GM13977 (cell line): ENCODE results near the gene CSF3.

Source experiments
- DNase-seq: peaks from one replicate; pipeline ENCODE4 v3.0.0; 2012; ENCODE audit warnings: low spot score
- in situ Hi-C: fragments of 300-500 bp; cut with MboI; formaldehyde crosslinking; loops from one replicate; pipeline ENCODE4 v1.12.0; 2022; ENCODE audit warnings: low sequenced_read_pairs, low pct_unique_long_range_greater_than_20kb, mixed read lengths, inconsistent platforms; ENCODE audit not compliant: unreplicated experiment
- TF ChIP-seq, protein P1 (sequence below): IDR thresholded peaks from 2 replicates; pipeline ENCODE4 v1.5.1; 2012; ENCODE audit warnings: mild to moderate bottlenecking, control low read depth; ENCODE audit not compliant: insufficient read depth; ENCODE audit errors: extremely low read depth, missing control alignments

CSF3 gene

DNA sequence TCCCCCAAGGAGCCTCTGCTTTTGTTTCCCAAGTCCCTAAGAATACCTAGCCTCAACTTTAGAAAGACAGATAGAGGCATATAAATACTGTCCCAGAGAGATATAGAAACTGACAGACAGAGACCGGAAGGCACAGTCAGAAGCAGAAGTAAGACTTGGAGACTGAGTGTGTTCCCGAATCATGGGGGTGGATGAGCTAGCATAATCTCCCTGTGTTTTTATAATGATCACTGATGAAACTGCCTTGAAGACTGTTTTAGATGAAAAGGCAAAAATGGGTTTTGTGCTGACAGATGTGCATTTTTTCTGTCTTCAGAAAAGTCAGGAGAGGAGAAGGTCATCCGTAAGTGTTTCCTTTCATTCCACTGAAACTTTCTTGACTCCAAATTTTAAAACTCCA lies 43.0 kb upstream of the CSF3 start:
- no peak for DNase-seq
- in situ Hi-C loops = loop anchor here (10.0 kb wide), 1 partner anchor 337 kb away; the partner anchor contains the start of gene STARD3

DNA sequence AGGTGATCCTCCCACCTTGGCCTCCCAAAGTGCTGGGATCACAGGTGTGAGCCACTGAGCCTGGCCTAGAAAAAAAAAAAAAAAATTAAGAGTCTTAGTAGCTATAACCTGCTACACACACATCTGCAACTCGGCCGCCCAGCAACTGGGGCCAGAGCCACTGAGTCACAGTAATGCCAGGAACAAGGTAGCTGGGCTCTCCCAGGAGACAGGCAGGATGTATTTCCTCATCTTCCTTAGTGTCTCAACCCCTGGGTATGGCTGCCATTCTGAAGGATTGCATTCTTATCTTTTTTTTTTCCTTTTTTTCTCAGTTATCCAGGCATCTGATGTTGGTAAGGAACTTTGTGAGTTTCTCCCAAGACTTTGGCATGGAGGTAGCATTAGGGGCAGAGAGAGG lies 41.7 kb upstream of the CSF3 start:
- TF ChIP-seq, protein P1, sequence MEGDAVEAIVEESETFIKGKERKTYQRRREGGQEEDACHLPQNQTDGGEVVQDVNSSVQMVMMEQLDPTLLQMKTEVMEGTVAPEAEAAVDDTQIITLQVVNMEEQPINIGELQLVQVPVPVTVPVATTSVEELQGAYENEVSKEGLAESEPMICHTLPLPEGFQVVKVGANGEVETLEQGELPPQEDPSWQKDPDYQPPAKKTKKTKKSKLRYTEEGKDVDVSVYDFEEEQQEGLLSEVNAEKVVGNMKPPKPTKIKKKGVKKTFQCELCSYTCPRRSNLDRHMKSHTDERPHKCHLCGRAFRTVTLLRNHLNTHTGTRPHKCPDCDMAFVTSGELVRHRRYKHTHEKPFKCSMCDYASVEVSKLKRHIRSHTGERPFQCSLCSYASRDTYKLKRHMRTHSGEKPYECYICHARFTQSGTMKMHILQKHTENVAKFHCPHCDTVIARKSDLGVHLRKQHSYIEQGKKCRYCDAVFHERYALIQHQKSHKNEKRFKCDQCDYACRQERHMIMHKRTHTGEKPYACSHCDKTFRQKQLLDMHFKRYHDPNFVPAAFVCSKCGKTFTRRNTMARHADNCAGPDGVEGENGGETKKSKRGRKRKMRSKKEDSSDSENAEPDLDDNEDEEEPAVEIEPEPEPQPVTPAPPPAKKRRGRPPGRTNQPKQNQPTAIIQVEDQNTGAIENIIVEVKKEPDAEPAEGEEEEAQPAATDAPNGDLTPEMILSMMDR = no peak

More for the DNA sequence above, 43.0 kb upstream of the CSF3 start:
- TF ChIP-seq, protein P1 = no peak

DNA sequence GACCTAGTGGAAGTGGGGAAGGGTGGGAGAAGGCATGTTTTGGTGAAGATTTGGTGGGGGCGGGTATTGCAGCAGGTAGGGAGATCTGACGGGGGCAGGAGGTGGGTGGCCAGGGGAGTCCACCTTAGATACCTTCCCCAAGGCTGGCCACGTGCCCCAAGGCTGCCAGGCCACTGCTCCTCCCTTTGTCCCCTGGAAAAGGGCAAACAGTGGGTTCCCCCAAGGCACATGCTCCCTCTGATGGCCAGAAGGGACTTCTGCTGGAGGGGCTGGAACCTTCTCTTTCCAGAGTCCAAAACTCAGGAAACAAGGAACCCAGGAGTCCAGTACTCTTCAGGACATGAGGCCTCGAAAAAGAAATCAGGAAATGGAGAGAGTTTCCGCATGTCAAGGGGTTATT lies 40.8 kb upstream of the CSF3 start:
- in situ Hi-C loops = loop anchor here (10.0 kb wide), 1 partner anchor 340 kb away; the partner anchor contains the start of gene STARD3
- no peak for DNase-seq
- TF ChIP-seq, protein P1 = no peak

More for the DNA sequence above, 41.7 kb upstream of the CSF3 start:
- in situ Hi-C loops = loop anchor here (10.0 kb wide), 1 partner anchor 339 kb away; the partner anchor contains the start of gene STARD3
- no peak for DNase-seq

DNA sequence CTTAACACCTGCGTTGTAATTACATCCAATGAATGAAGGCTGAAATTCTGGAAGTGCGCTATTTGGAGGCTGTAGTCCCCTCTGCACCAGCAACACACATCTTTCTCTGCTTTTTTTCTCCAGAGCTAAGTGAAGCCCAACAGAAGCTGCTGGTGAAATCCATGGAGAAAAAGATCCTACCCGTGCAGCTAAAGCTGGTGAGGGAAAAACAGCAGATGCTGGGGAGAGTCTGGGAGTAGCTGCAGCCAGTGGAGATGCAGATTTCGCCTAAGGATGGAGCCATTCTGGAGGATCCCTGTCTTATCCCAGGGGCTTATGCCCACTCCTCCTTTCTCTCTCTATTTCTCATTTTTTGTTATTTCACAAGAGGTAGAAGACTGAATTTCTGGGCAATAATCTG lies 39.4 kb upstream of the CSF3 start:
- TF ChIP-seq, protein P1 = no peak
- in situ Hi-C loops = loop anchor here (10.0 kb wide), 1 partner anchor 341 kb away; the partner anchor contains the start of gene STARD3
- DNase-seq = no peak

DNA sequence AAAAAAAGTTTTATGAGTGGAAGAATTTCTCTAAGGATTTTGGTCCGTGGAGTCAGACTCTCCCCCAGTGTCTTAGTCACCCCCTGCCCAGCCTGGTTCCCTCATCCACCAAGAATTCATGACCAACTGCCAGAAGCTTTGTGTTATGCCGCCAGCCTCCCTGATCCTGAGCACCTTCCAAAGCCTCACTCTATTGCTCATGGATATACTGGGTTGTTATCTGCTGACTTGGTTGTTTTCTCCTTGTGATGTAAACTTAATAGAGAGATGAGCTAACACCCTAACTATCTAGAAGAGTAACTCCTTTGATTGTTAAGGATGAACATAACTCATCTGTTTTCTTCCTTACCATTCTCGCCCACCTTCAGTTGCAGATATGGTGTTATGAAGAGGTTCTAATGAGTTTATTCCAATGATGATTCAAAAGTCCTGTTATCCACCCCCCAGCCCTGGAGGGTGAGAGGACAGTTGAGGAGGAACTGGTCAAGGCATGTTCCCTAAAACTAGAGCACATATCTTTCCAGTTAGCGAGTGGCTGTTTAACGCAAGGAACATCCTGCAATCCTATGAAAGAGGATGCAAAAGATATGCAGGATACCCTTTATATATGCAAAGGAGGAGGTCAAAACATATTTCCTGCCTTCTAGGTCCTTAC lies 36.1 kb upstream of the CSF3 start:
- no peak for DNase-seq
- TF ChIP-seq, protein P1 = no peak
- in situ Hi-C loops = loop anchor here (10.0 kb wide), 1 partner anchor 344 kb away; the partner anchor contains the start of gene STARD3

DNA sequence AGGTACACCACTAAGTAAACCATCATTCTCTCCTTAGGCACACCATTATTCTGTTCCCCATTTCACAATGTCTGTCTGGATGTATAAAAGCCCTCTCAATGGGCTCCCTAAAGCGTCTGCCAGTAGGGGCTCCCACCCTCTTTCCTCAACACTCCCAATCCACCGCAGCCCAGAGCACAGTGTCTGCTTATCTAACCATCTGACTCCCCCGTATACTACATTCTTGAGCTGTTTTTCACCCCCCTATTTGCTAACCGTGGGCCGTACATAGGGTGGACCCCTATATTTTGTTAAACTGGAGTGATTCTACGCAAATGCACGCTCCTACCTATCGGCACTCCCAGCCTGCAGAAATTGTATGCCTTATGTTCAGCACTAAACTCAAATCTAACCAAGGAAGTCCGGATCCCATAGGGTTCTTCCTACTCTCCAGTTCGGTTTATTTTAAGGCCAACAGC lies 35.3 kb upstream of the CSF3 start:
- TF ChIP-seq, protein P1 = no peak
- DNase-seq = no peak
- in situ Hi-C loops = loop anchor here (10.0 kb wide), 1 partner anchor 345 kb away; the partner anchor contains the start of gene STARD3
